Neural cell (in vitro differentiated cells): ENCODE results near the gene C19orf67. TPM values are rescaled to one million over a fixed set of nuclear protein-coding genes. Genes with fewer than 3 reads are reported as not detected.

Experiments used
- H2AFZ ChIP-seq: fragments of 200-600, 300-800 bp; sonication (generic), shearing (Covaris generic); 2 replicates; pipeline ENCODE4 v1.6.0; 2014; ENCODE audit warnings: low read depth, mild to moderate bottlenecking, antibody characterized with exemption, low read length, moderate library complexity
- H3F3A ChIP-seq: fragments of 200-600 bp; shearing (Covaris generic); 2 replicates; pipeline ENCODE4 v1.6.1; 2016; ENCODE audit warnings: mild to moderate bottlenecking, moderate library complexity, mixed read lengths, antibody characterized with exemption, low read length; ENCODE audit not compliant: insufficient read depth, poor library complexity, severe bottlenecking
- H3K27ac ChIP-seq: fragments of 200-600, 300-800 bp; sonication (generic), shearing (Covaris generic); 2 replicates; pipeline ENCODE4 v1.5.1; 2014; ENCODE audit warnings: mild to moderate bottlenecking, low read length, moderate library complexity
- H3K27me3 ChIP-seq: fragments of 300-800, 200-600 bp; sonication (generic), shearing (Covaris generic); 2 replicates; pipeline ENCODE4 v1.6.0; 2014; ENCODE audit warnings: mild to moderate bottlenecking, low read depth, low read length, moderate library complexity; ENCODE audit not compliant: insufficient read depth
- H3K36me3 ChIP-seq: fragments of 300-800, 200-600 bp; sonication (generic), shearing (Covaris generic); 2 replicates; pipeline ENCODE4 v1.5.1; 2014; ENCODE audit warnings: mild to moderate bottlenecking, antibody characterized with exemption, low read length, moderate library complexity; ENCODE audit not compliant: insufficient read depth
- H3K4me2 ChIP-seq: fragments of 300-800, 200-600 bp; sonication (generic), shearing (Covaris generic); 2 replicates; pipeline ENCODE4 v1.6.0; 2014; ENCODE audit warnings: mild to moderate bottlenecking, low read length
- H3K4me3 ChIP-seq: fragments of 300-800, 200-600 bp; sonication (generic), shearing (Covaris generic); 2 replicates; pipeline ENCODE4 v1.5.1; 2014; ENCODE audit warnings: mild to moderate bottlenecking, low read length, moderate library complexity
- H3K79me2 ChIP-seq: fragments of 200-600 bp; shearing (Covaris generic); replicated peaks from 2 replicates; pipeline ENCODE4 v1.6.0; 2014; ENCODE audit warnings: mild to moderate bottlenecking, low read length, moderate library complexity; ENCODE audit not compliant: insufficient read depth
- H3K9ac ChIP-seq: fragments of 300-800, 200-600 bp; sonication (generic), shearing (Covaris generic); 2 replicates; pipeline ENCODE4 v1.6.1; 2016; ENCODE audit warnings: mild to moderate bottlenecking, low read length, mixed read lengths
- H3K9me2 ChIP-seq: fragments of 200-600 bp; shearing (Covaris generic); 2 replicates; pipeline ENCODE4 v1.6.1; 2016; ENCODE audit warnings: mild to moderate bottlenecking, low read length, mixed read lengths; ENCODE audit not compliant: insufficient read depth
- H3K9me3 ChIP-seq: fragments of 200-600, 300-800 bp; sonication (generic), shearing (Covaris generic); 2 replicates; pipeline ENCODE4 v1.6.1; 2016; ENCODE audit warnings: mild to moderate bottlenecking, mixed run types, low read length, moderate library complexity, mixed read lengths
- H4K20me1 ChIP-seq: fragments of 200-600 bp; shearing (Covaris generic); 2 replicates; pipeline ENCODE4 v1.6.1; 2016; ENCODE audit warnings: mild to moderate bottlenecking, mixed run types; ENCODE audit not compliant: insufficient read depth
- EP300 ChIP-seq: fragments of 450-650 bp; conservative IDR thresholded peaks from 2 replicates; pipeline ENCODE4 v1.6.1; 2014; ENCODE audit warnings: antibody characterized with exemption, mild to moderate bottlenecking, moderate library complexity; ENCODE audit not compliant: poor library complexity, severe bottlenecking
- EZH2 ChIP-seq: fragments of 200-600, 300-800 bp; shearing (Covaris generic), sonication (generic); IDR thresholded peaks from 2 replicates; pipeline ENCODE4 v1.6.1; 2014; ENCODE audit warnings: antibody characterized with exemption, low read length, borderline replicate concordance, mild to moderate bottlenecking; ENCODE audit not compliant: insufficient read depth, poor library complexity, severe bottlenecking
- MXI1 ChIP-seq: fragments of 450-650 bp; conservative IDR thresholded peaks from 2 replicates; pipeline ENCODE4 v1.6.1; 2014; ENCODE audit warnings: antibody characterized with exemption, mild to moderate bottlenecking; ENCODE audit not compliant: poor library complexity, severe bottlenecking
- POLR2AphosphoS5 ChIP-seq: IDR thresholded peaks from 2 replicates; pipeline ENCODE4 v1.6.1; 2012
- RAD21 ChIP-seq: fragments of 450-650 bp; conservative IDR thresholded peaks from 2 replicates; pipeline ENCODE4 v1.6.1; 2014; ENCODE audit warnings: antibody characterized with exemption, mild to moderate bottlenecking, moderate library complexity
- SMC3 ChIP-seq: fragments of 450-650 bp; conservative IDR thresholded peaks from 2 replicates; pipeline ENCODE4 v1.6.1; 2014; ENCODE audit warnings: antibody characterized with exemption, mild to moderate bottlenecking, moderate library complexity; ENCODE audit not compliant: poor library complexity
- TAF1 ChIP-seq: IDR thresholded peaks from 2 replicates; pipeline ENCODE4 v1.6.1; 2012; ENCODE audit warnings: low read depth
- polyA plus RNA-seq: library from polyadenylated mRNA; depleted of rRNA; stranded (reverse); fragments of >200 nt; gene quantifications from 2 replicates; pipeline ENCODE4 v1.2.3, GENCODE V29; 2014
- TF ChIP-seq, protein P1 (sequence below): fragments of 450-650 bp; IDR thresholded peaks from 2 replicates; pipeline ENCODE4 v1.5.1; 2014; ENCODE audit warnings: antibody characterized with exemption, mild to moderate bottlenecking, moderate library complexity; ENCODE audit not compliant: poor library complexity, severe bottlenecking
- TF ChIP-seq, protein P2 (sequence below): IDR thresholded peaks from 2 replicates; pipeline ENCODE4 v1.6.1; 2012; ENCODE audit warnings: borderline replicate concordance

The C19orf67 gene
- polyA plus RNA-seq, 1 donor from 2014 or later: not detected

DNA sequence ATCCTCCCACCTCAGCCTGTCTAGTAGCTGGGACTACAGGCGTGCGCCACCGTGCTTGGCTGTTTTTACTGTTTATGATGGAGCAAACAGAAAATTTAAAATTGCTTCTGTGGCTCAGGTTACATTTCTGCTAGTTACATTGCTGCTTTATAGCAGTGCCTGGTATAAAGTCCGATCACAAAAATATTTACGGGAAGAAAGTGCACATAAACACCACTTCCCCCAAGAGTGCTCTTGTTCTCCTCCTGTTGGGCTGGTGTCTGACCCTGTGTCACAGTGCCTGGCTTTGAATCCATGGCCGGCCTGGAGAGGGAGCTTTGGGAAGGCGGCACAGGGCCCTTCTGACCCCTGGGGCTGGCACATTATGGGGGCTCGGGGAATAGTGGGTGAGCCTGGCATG lies 20.1 kb upstream of the C19orf67 start:
- Histone ChIP-seq H4K20me1 (no peaks in the 10 kb centered on the region), H2AFZ (no peak overlapping the region), H3K9me3 (no peaks in the 10 kb centered on the region), H3K27ac (no peak overlapping the region), H3K27me3 (no peaks in the 10 kb centered on the region), H3K4me2 (no peak overlapping the region), H3F3A (no peaks in the 10 kb centered on the region), H3K9ac (no peak overlapping the region), H3K36me3 (peaks cover 3% of the 10 kb centered on the region), H3K4me3 (no peak overlapping the region), H3K9me2 (no peaks in the 10 kb centered on the region), H3K79me2 (no peaks in the 10 kb centered on the region)
- TF ChIP-seq MXI1: no peak
- TF ChIP-seq, protein P1, sequence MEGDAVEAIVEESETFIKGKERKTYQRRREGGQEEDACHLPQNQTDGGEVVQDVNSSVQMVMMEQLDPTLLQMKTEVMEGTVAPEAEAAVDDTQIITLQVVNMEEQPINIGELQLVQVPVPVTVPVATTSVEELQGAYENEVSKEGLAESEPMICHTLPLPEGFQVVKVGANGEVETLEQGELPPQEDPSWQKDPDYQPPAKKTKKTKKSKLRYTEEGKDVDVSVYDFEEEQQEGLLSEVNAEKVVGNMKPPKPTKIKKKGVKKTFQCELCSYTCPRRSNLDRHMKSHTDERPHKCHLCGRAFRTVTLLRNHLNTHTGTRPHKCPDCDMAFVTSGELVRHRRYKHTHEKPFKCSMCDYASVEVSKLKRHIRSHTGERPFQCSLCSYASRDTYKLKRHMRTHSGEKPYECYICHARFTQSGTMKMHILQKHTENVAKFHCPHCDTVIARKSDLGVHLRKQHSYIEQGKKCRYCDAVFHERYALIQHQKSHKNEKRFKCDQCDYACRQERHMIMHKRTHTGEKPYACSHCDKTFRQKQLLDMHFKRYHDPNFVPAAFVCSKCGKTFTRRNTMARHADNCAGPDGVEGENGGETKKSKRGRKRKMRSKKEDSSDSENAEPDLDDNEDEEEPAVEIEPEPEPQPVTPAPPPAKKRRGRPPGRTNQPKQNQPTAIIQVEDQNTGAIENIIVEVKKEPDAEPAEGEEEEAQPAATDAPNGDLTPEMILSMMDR: no peak
- TF ChIP-seq EZH2: no peak
- no peak for TF ChIP-seq EP300
- TF ChIP-seq RAD21: no peak
- no peak for TF ChIP-seq POLR2AphosphoS5
- TF ChIP-seq SMC3: no peak
- no peak for TF ChIP-seq TAF1
- TF ChIP-seq, protein P2, sequence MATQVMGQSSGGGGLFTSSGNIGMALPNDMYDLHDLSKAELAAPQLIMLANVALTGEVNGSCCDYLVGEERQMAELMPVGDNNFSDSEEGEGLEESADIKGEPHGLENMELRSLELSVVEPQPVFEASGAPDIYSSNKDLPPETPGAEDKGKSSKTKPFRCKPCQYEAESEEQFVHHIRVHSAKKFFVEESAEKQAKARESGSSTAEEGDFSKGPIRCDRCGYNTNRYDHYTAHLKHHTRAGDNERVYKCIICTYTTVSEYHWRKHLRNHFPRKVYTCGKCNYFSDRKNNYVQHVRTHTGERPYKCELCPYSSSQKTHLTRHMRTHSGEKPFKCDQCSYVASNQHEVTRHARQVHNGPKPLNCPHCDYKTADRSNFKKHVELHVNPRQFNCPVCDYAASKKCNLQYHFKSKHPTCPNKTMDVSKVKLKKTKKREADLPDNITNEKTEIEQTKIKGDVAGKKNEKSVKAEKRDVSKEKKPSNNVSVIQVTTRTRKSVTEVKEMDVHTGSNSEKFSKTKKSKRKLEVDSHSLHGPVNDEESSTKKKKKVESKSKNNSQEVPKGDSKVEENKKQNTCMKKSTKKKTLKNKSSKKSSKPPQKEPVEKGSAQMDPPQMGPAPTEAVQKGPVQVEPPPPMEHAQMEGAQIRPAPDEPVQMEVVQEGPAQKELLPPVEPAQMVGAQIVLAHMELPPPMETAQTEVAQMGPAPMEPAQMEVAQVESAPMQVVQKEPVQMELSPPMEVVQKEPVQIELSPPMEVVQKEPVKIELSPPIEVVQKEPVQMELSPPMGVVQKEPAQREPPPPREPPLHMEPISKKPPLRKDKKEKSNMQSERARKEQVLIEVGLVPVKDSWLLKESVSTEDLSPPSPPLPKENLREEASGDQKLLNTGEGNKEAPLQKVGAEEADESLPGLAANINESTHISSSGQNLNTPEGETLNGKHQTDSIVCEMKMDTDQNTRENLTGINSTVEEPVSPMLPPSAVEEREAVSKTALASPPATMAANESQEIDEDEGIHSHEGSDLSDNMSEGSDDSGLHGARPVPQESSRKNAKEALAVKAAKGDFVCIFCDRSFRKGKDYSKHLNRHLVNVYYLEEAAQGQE: no peak

DNA sequence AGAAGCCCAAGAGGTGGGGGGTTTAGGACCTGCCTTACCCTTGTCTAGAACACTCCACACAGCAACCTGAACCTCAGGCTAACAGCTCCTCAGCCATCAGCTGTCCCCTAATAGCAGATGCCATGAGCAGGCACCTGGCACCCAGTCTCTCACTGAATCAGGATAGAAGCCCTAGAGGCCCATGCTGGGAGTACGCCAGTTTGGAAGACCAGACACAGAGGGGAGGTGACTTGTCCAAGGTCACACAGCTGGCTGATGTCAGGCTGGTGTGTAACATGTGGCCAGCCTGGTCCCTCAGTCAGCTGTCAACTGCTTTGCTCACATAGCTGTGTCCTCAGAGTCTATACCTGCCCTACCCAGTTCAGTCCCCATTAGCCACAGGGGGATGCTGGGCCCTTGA lies 17.7 kb upstream of the C19orf67 start:
- Histone ChIP-seq H3F3A (no peaks in the 10 kb centered on the region), H3K4me3 (no peak overlapping the region), H3K9ac (no peak overlapping the region), H3K27me3 (no peaks in the 10 kb centered on the region), H4K20me1 (no peaks in the 10 kb centered on the region), H3K4me2 (no peak overlapping the region), H2AFZ (no peak overlapping the region), H3K36me3 (peaks cover 6% of the 10 kb centered on the region), H3K79me2 (no peaks in the 10 kb centered on the region), H3K9me3 (no peaks in the 10 kb centered on the region), H3K9me2 (no peaks in the 10 kb centered on the region), H3K27ac (no peak overlapping the region)
- TF ChIP-seq, protein P1: no peak
- TF ChIP-seq MXI1 (no peak), EZH2 (no peak), RAD21 (no peak), EP300 (no peak), POLR2AphosphoS5 (no peak), TAF1 (no peak), SMC3 (no peak)
- TF ChIP-seq, protein P2: no peak
